Ascending aorta (tissue), 2 donors: Measurements from ENCODE around the gene TNP1. TPM values are rescaled to one million over a fixed set of nuclear protein-coding genes. Genes with fewer than 3 reads are reported as not detected.

Source experiments
- DNase-seq, 2 donors: peaks; one replicate each; pipeline ENCODE4 v3.0.0-alpha.2; 2019; ENCODE audit warnings: low spot score in 2 of 2
- H3K27ac ChIP-seq, 2 donors: fragments of 200-600 bp; sonication (generic); one replicate each; pipeline ENCODE4 v1.5.1; 2016 to 2017; ENCODE audit warnings: mild to moderate bottlenecking in 1 of 2
- H3K27me3 ChIP-seq: fragments of 200-600 bp; sonication (generic); one replicate; pipeline ENCODE4 v1.5.1; 2017
- H3K36me3 ChIP-seq, 2 donors: fragments of 200-600 bp; sonication (generic); one replicate each; pipeline ENCODE4 v1.5.1; 2016
- H3K4me1 ChIP-seq, 2 donors: fragments of 200-600 bp; sonication (generic); one replicate each; pipeline ENCODE4 v1.5.1; 2016 to 2017; ENCODE audit warnings: mild to moderate bottlenecking in 1 of 2
- H3K4me3 ChIP-seq, 2 donors: fragments of 200-600 bp; sonication (generic); one replicate each; pipeline ENCODE4 v1.5.1; 2016 to 2017; ENCODE audit warnings: mild to moderate bottlenecking in 1 of 2
- H3K9me3 ChIP-seq, 2 donors: fragments of 200-600 bp; sonication (generic); one replicate each; pipeline ENCODE4 v1.5.1; 2016
- CTCF ChIP-seq, 3 experiments: fragments of 200-600 bp in 2 of 3; fragments of 450-650 bp in 1 of 3; sonication (generic) in 2 of 3; IDR thresholded peaks; one replicate each; pipeline ENCODE4 v1.5.1; 2016 to 2019; ENCODE audit warnings: antibody characterized with exemption in 3 of 3, mild to moderate bottlenecking in 1 of 3, moderate library complexity in 1 of 3
- intact Hi-C: fragments of 100-400 bp; cut with DNase I; formaldehyde crosslinking; loops from one replicate; pipeline ENCODE4 v1.15.1; 2023
- total RNA-seq: library from RNA; depleted of rRNA; stranded (reverse); fragments of >200 nt; gene quantifications from one replicate; pipeline ENCODE4 v1.1.0, GENCODE V29; 2016

TNP1 gene
- total RNA-seq, 1 donor from 2014 or later: not detected

GRCh38 chr2:216855079-216855478 is 4.8 kb downstream of the TNP1 start:
- H3K27ac ChIP-seq: no peak overlapping the region
- H3K9me3 ChIP-seq: no peaks in the 10 kb centered on the region
- H3K27me3 ChIP-seq: no peaks in the 10 kb centered on the region
- no peak for DNase-seq
- no peaks in the 10 kb centered on the region for H3K36me3 ChIP-seq
- no peaks in the 10 kb centered on the region for H3K4me1 ChIP-seq
- TF ChIP-seq CTCF (IDR thresholded peaks at IDR 0.05): no peak
- H3K4me3 ChIP-seq: no peak overlapping the region
- intact Hi-C loops: no loop called here

- intact Hi-C loops: no loop called here
Measured at GRCh38 chr2:216851486-216852090, 8.3 kb downstream of the TNP1 start.

GRCh38 chr2:216850665-216851322 is 9.1 kb downstream of the TNP1 start:
- no peaks in the 10 kb centered on the region for H3K9me3 ChIP-seq
- DNase-seq: no peak
- no peak overlapping the region for H3K27ac ChIP-seq
- no peak overlapping the region for H3K4me3 ChIP-seq
- H3K36me3 ChIP-seq: no peaks in the 10 kb centered on the region
- no peaks in the 10 kb centered on the region for H3K4me1 ChIP-seq
- intact Hi-C loops: no loop called here
- TF ChIP-seq CTCF (IDR thresholded peaks at IDR 0.05): no peak
- H3K27me3 ChIP-seq: no peaks in the 10 kb centered on the region

More at GRCh38 chr2:216851486-216852090, 8.3 kb downstream of the TNP1 start:
- Histone ChIP-seq H3K27ac (no peak overlapping the region), H3K36me3 (no peaks in the 10 kb centered on the region), H3K4me3 (no peak overlapping the region), H3K9me3 (no peaks in the 10 kb centered on the region), H3K4me1 (no peaks in the 10 kb centered on the region), H3K27me3 (no peaks in the 10 kb centered on the region)
- TF ChIP-seq CTCF (IDR thresholded peaks at IDR 0.05): no peak
- no peak for DNase-seq

- Histone ChIP-seq H3K9me3 (no peaks in the 10 kb centered on the region), H3K4me3 (no peak overlapping the region), H3K27me3 (no peaks in the 10 kb centered on the region), H3K27ac (no peak overlapping the region), H3K36me3 (no peaks in the 10 kb centered on the region), H3K4me1 (no peaks in the 10 kb centered on the region)
- TF ChIP-seq CTCF (IDR thresholded peaks at IDR 0.05): no peak
- intact Hi-C loops: no loop called here
- no peak for DNase-seq
Measured at GRCh38 chr2:216849987-216850386, 9.9 kb downstream of the TNP1 start.

GRCh38 chr2:216845426-216845825 is 14.4 kb downstream of the TNP1 start:
- Histone ChIP-seq H3K27ac (no peak overlapping the region), H3K36me3 (no peaks in the 10 kb centered on the region), H3K4me1 (no peaks in the 10 kb centered on the region), H3K4me3 (no peak overlapping the region), H3K27me3 (no peaks in the 10 kb centered on the region), H3K9me3 (no peaks in the 10 kb centered on the region)
- TF ChIP-seq CTCF (IDR thresholded peaks at IDR 0.05): no peak
- intact Hi-C loops: no loop called here
- no peak for DNase-seq
